PC-9 (cell line): ENCODE results near the gene OR2L3. TPM values are rescaled to one million over a fixed set of nuclear protein-coding genes. Genes with fewer than 3 reads are reported as not detected.

Experiments
- Bru-seq: library from RNA; stranded (reverse); fragments of 400-500 nt; gene quantifications from one replicate; lab custom pipeline; 2021; lab: Mats Ljungman, UMichigan
- BruChase-seq, 2 experiments: library from RNA; stranded (reverse); fragments of 400-500 nt; gene quantifications; one replicate each; lab custom pipeline; 2021; lab: Mats Ljungman, UMichigan
- BruUV-seq: library from RNA; stranded (reverse); fragments of 400-500 nt; replicated peaks from 2 replicates; lab custom pipeline; 2021; lab: Mats Ljungman, UMichigan
- CTCF ChIA-PET: fragments of 300-600 bp; sonication (Branson Sonifier 250); formaldehyde crosslinking; loops from one replicate; lab custom pipeline; 2022; ENCODE audit warnings: antibody characterized with exemption; lab: Charles Lee
- POLR2A ChIA-PET: fragments of 300-600 bp; sonication (Branson Sonifier 250); formaldehyde crosslinking; loops from one replicate; lab custom pipeline; 2022; ENCODE audit warnings: antibody characterized with exemption; ENCODE audit not compliant: unreplicated experiment; lab: Charles Lee
- DNase-seq, 2 experiments: peaks; one replicate each; pipeline versions ENCODE4 v3.0.0 to v3.0.0-alpha.2; 2015 to 2022; ENCODE audit warnings: mixed read lengths in 1 of 2
- H2AFZ ChIP-seq: fragments of 200-600 bp; sonication (generic); 2 replicates; pipeline ENCODE4 v1.8.1; 2017; ENCODE audit warnings: antibody characterized with exemption
- H3F3A ChIP-seq: fragments of 200-600 bp; sonication (generic); 2 replicates; pipeline ENCODE4 v1.8.1; 2017; ENCODE audit warnings: antibody characterized with exemption, mild to moderate bottlenecking, low read depth; ENCODE audit not compliant: insufficient read depth
- H3K27ac ChIP-seq: fragments of 200-600 bp; sonication (generic); 2 replicates; pipeline ENCODE4 v1.6.1; 2016; ENCODE audit warnings: mixed run types
- H3K27me3 ChIP-seq: fragments of 200-600 bp; sonication (generic); 2 replicates; pipeline ENCODE4 v1.6.1; 2016; ENCODE audit warnings: low read depth, mixed run types; ENCODE audit not compliant: insufficient read depth
- H3K36me3 ChIP-seq: fragments of 200-600 bp; sonication (generic); 2 replicates; pipeline ENCODE4 v1.6.1; 2016; ENCODE audit warnings: low read depth, mixed run types
- H3K4me1 ChIP-seq: fragments of 200-600 bp; sonication (generic); replicated peaks from 2 replicates; pipeline ENCODE4 v1.6.1; 2016; ENCODE audit warnings: mixed run types; ENCODE audit not compliant: insufficient read depth
- H3K4me2 ChIP-seq: fragments of 200-600 bp; sonication (generic); 2 replicates; pipeline ENCODE4 v1.6.1; 2017; ENCODE audit warnings: mixed run types
- H3K4me3 ChIP-seq: fragments of 200-600 bp; sonication (generic); 2 replicates; pipeline ENCODE4 v1.6.1; 2016; ENCODE audit warnings: mixed run types
- H3K79me2 ChIP-seq: fragments of 200-600 bp; sonication (generic); 2 replicates; pipeline ENCODE4 v1.6.1; 2017; ENCODE audit warnings: low read depth, mixed run types
- H3K9me2 ChIP-seq: fragments of 200-600 bp; sonication (generic); 2 replicates; pipeline ENCODE4 v1.8.1; 2017; ENCODE audit warnings: mild to moderate bottlenecking; ENCODE audit not compliant: insufficient read depth
- H3K9me3 ChIP-seq: fragments of 200-600 bp; sonication (generic); 2 replicates; pipeline ENCODE4 v1.8.1; 2016; ENCODE audit warnings: low read depth; ENCODE audit not compliant: insufficient read depth
- H4K20me1 ChIP-seq: fragments of 200-600 bp; sonication (generic); 2 replicates; pipeline ENCODE4 v1.8.1; 2017; ENCODE audit not compliant: insufficient read depth
- CTCF ChIP-seq: fragments of 200-600 bp; sonication (generic); conservative IDR thresholded peaks from 2 replicates; pipeline ENCODE4 v1.6.1; 2017; ENCODE audit warnings: mixed run types, antibody characterized with exemption, mild to moderate bottlenecking, moderate library complexity
- EZH2 ChIP-seq: fragments of 200-600 bp; sonication (generic); IDR thresholded peaks from 2 replicates; pipeline ENCODE4 v1.8.0; 2017; ENCODE audit warnings: antibody characterized with exemption, low read depth
- intact Hi-C: fragments of 100-400 bp; cut with micrococcal nuclease; formaldehyde crosslinking; loops from one replicate; pipeline ENCODE4 v1.10.0; 2022; ENCODE audit not compliant: unreplicated experiment
- long read RNA-seq: library from polyadenylated mRNA; stranded (forward); transcript quantifications from one replicate; pipeline ENCODE4 v2.0.0, GENCODE V29; 2022
- total RNA-seq: library from RNA; stranded (reverse); gene quantifications from 2 replicates; pipeline ENCODE4 v1.2.3, GENCODE V29; 2021

Gene OR2L3
- total RNA-seq (not detected in 2 replicates), Bru-seq, nascent RNA (not detected), BruChase-seq, experiment 1, labeled RNA remaining after a 2-hour chase (not detected), BruChase-seq, experiment 2, labeled RNA remaining after a 6-hour chase (not detected)
- long read RNA-seq: 0 reads

- ChIA-PET POLR2A (no interaction called here), CTCF (no interaction called here)
- no peaks in the 10 kb centered on the region for H3K36me3 ChIP-seq
- no peak within 1 kb of the TSS for H3K27ac ChIP-seq
- no TSS peak for BruUV-seq
- no peak within 1 kb of the TSS for H3K4me3 ChIP-seq
- no peaks in the 10 kb centered on the region for H4K20me1 ChIP-seq
- H3K4me2 ChIP-seq: no peak within 1 kb of the TSS
- DNase-seq: no peak
- no peak within 1 kb of the TSS for H2AFZ ChIP-seq
- no peaks in the 10 kb centered on the region for H3K4me1 ChIP-seq
- no peaks in the 10 kb centered on the region for H3K79me2 ChIP-seq
- H3K9me3 ChIP-seq: no peaks in the 10 kb centered on the region
- no peaks in the 10 kb centered on the region for H3K27me3 ChIP-seq
- H3F3A ChIP-seq: no peaks in the 10 kb centered on the region
- H3K9me2 ChIP-seq: no peaks in the 10 kb centered on the region
- intact Hi-C loops: no loop called here
- TF ChIP-seq CTCF (no peak), EZH2 (no peak)
These were observed at the start of gene OR2L3 for GRCh38 chr1:248046536-248046935. OR2L3 (plus strand) TSS chr1:248046836; CDS start chr1:248060682, 13,846 bp downstream.

DNA sequence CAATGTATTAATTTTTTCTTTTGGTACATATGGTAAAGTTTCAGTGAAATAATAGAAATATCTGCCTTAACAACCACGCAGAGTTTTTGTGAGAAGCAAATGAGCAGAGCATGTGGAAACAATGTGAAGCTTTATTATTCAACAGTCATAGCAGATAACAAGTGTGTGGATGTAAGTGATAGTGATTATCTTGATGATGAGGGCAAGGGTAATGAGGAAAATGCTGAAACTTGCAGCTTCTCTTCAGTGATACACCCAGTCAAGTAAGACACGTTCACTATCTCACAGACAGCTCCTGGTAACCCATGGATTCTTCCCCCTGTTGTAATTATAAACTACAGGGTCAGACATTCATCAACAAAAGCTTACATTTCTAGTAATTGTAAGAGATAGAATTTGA, 47.8 kb upstream of the OR2L3 start:
- Histone ChIP-seq H3K4me1 (no peaks in the 10 kb centered on the region), H2AFZ (no peak overlapping the region), H3K27me3 (no peaks in the 10 kb centered on the region), H3K9me2 (no peaks in the 10 kb centered on the region), H3K4me3 (no peak overlapping the region), H3F3A (no peaks in the 10 kb centered on the region), H4K20me1 (no peaks in the 10 kb centered on the region), H3K79me2 (no peaks in the 10 kb centered on the region), H3K4me2 (no peak overlapping the region), H3K36me3 (no peaks in the 10 kb centered on the region), H3K9me3 (no peaks in the 10 kb centered on the region), H3K27ac (no peak overlapping the region)
- BruUV-seq: no TSS peak
- CTCF ChIA-PET: no interaction called here
- TF ChIP-seq EZH2: no peak
- intact Hi-C loops: no loop called here
- no peak for DNase-seq
- POLR2A ChIA-PET: no interaction called here

- BruUV-seq: no TSS peak
- no peaks in the 10 kb centered on the region for H3F3A ChIP-seq
- no peaks in the 10 kb centered on the region for H3K27me3 ChIP-seq
- no peaks in the 10 kb centered on the region for H3K4me1 ChIP-seq
- ChIA-PET CTCF (no interaction called here), POLR2A (no interaction called here)
- H3K9me2 ChIP-seq: no peaks in the 10 kb centered on the region
- intact Hi-C loops: no loop called here
- no peaks in the 10 kb centered on the region for H3K79me2 ChIP-seq
- no peaks in the 10 kb centered on the region for H3K9me3 ChIP-seq
- TF ChIP-seq EZH2 (no peak), CTCF (no peak)
- H3K27ac ChIP-seq: no peak overlapping the region
- H3K36me3 ChIP-seq: no peaks in the 10 kb centered on the region
- no peaks in the 10 kb centered on the region for H4K20me1 ChIP-seq
- no peak for DNase-seq
- H2AFZ ChIP-seq: no peak overlapping the region
- no peak overlapping the region for H3K4me3 ChIP-seq
- no peak overlapping the region for H3K4me2 ChIP-seq
These were observed 46.5 kb upstream of the OR2L3 start for GRCh38 chr1:248000169-248000568.

DNA sequence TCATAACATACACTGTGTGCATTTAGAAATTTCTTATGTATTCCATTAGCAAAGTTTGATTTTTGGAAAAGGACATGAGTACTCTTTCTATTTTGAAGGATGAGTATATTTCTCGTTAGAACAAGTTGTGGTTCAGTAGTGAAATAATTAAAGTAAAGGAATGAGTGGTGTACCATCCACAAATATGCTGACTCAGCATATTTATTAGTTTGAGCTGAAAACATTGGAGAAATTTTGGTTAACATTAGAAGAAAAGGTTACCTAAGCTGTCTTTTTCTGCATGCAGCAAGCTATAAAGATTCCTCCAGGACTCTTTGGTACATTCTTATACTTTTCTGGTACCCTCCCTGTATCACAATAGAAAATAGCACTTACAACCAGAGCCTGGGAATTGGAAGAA, 38.9 kb upstream of the OR2L3 start:
- Histone ChIP-seq H3K9me2 (no peaks in the 10 kb centered on the region), H3K79me2 (no peaks in the 10 kb centered on the region), H4K20me1 (no peaks in the 10 kb centered on the region), H3K27ac (no peak overlapping the region), H3K27me3 (no peaks in the 10 kb centered on the region), H3K36me3 (no peaks in the 10 kb centered on the region), H3K4me1 (no peaks in the 10 kb centered on the region), H2AFZ (no peak overlapping the region), H3F3A (no peaks in the 10 kb centered on the region), H3K9me3 (no peaks in the 10 kb centered on the region), H3K4me2 (no peak overlapping the region), H3K4me3 (no peak overlapping the region)
- DNase-seq: no peak
- TF ChIP-seq EZH2 (no peak), CTCF (no peak)
- no TSS peak for BruUV-seq
- intact Hi-C loops: no loop called here
- POLR2A ChIA-PET: no interaction called here
- CTCF ChIA-PET: no interaction called here
